ENCODE measurements around the gene TMEM151B.

- TF ChIP-seq CTCF (IDR thresholded peaks at IDR 0.05 in 8 of 11, conservative IDR thresholded peaks at IDR 0.05 in 3 of 11) (no peak), POLR2A (IDR thresholded peaks at IDR 0.05) (no peak)
Observed at GRCh38 chr6:44225579-44226325, 44.5 kb upstream of the TMEM151B start.

Data from spleen (tissue), 7 donors.